CD4-positive, alpha-beta memory T cell (primary cell): Measurements from ENCODE around the gene SLC45A3. TPM values are rescaled to one million over a fixed set of nuclear protein-coding genes. Genes with fewer than 3 reads are reported as not detected.
A peak's percentile ranks its signal among the peaks of the same experiment; 100 is the strongest.

Experiments
- CTCF ChIA-PET: fragments of 350-600 bp; sonication (Branson Sonifier 250); formaldehyde crosslinking; loops from one replicate; lab custom pipeline; 2021; ENCODE audit warnings: inconsistent platforms; ENCODE audit not compliant: partially characterized antibody; lab: Charles Lee
- POLR2A ChIA-PET: fragments of 350-600 bp; sonication (Branson Sonifier 250); formaldehyde crosslinking; loops from one replicate; lab custom pipeline; 2021; ENCODE audit not compliant: partially characterized antibody; lab: Charles Lee
- DNase-seq, 5 donors: peaks; one replicate each; pipeline versions ENCODE4 v3.0.0 to v3.0.0-alpha.2; 2020 to 2022; ENCODE audit warnings: mixed read lengths in 1 of 5
- H3K27ac ChIP-seq: one replicate; pipeline ENCODE4 v1.7.0; 2013; ENCODE audit warnings: low read depth, low read length
- H3K27me3 ChIP-seq: 2 replicates; pipeline ENCODE4 v1.7.0; 2013; ENCODE audit warnings: mild to moderate bottlenecking, low read length, moderate library complexity; ENCODE audit not compliant: insufficient read depth
- H3K36me3 ChIP-seq: 2 replicates; pipeline ENCODE4 v1.7.0; 2013; ENCODE audit warnings: mild to moderate bottlenecking, low read length, moderate library complexity; ENCODE audit not compliant: insufficient read depth
- H3K4me1 ChIP-seq: 2 replicates; pipeline ENCODE4 v1.7.0; 2013; ENCODE audit warnings: mild to moderate bottlenecking, low read length, moderate library complexity; ENCODE audit not compliant: insufficient read depth
- H3K4me3 ChIP-seq, 2 donors: one replicate each; pipeline ENCODE4 v1.7.0; 2013; ENCODE audit warnings: low read length in 2 of 2, mild to moderate bottlenecking in 1 of 2
- H3K9me3 ChIP-seq, 2 donors: one replicate each; pipeline ENCODE4 v1.7.0; 2013; ENCODE audit warnings: low read length in 2 of 2, control low read depth in 1 of 2; ENCODE audit not compliant: control insufficient read depth in 1 of 2
- H3K27ac Mint-ChIP-seq, 7 donors: one replicate each; pipeline ENCODE4 v1.8.0; 2020 to 2021; ENCODE audit warnings: mixed read lengths in 7 of 7, mild to moderate bottlenecking in 6 of 7, inconsistent platforms in 3 of 7, moderate library complexity in 3 of 7
- H3K27me3 Mint-ChIP-seq, 2 donors: one replicate each; pipeline ENCODE4 v1.8.0; 2020 to 2021; ENCODE audit warnings: mixed read lengths in 2 of 2
- H3K36me3 Mint-ChIP-seq, 2 donors: one replicate each; pipeline ENCODE4 v1.8.0; 2020 to 2021; ENCODE audit warnings: mixed read lengths in 2 of 2, inconsistent platforms in 1 of 2, mild to moderate bottlenecking in 1 of 2
- H3K4me1 Mint-ChIP-seq, 4 donors: one replicate each; pipeline ENCODE4 v1.8.0; 2020 to 2021; ENCODE audit warnings: mixed read lengths in 4 of 4, mild to moderate bottlenecking in 1 of 4
- H3K4me3 Mint-ChIP-seq, 8 donors: one replicate each; pipeline ENCODE4 v1.8.0; 2020 to 2021; ENCODE audit warnings: mixed read lengths in 8 of 8, mild to moderate bottlenecking in 7 of 8, moderate library complexity in 6 of 8, inconsistent platforms in 3 of 8
- H3K9me3 Mint-ChIP-seq, 8 donors: one replicate each; pipeline ENCODE4 v1.8.0; 2020 to 2021; ENCODE audit warnings: mixed read lengths in 8 of 8, mild to moderate bottlenecking in 5 of 8, inconsistent platforms in 3 of 8, moderate library complexity in 1 of 8
- intact Hi-C: fragments of 100-400 bp; cut with micrococcal nuclease; formaldehyde crosslinking; loops from one replicate; pipeline ENCODE4 v1.15.1; 2023
- polyA plus RNA-seq, 2 donors: library from polyadenylated mRNA; unstranded; fragments of 300-500 nt; fragmentation: Illumina TruSeq; gene quantifications; one replicate each; pipeline ENCODE4 v1.2.3, GENCODE V29; 2021
- total RNA-seq, 2 experiments: library from RNA; stranded (reverse); gene quantifications; one replicate each; pipeline ENCODE4 v1.2.3, GENCODE V29; 2021

The SLC45A3 gene
- total and polyA plus RNA-seq, 4 experiments from 2014 or later: 0.09 to 0.19 TPM; not detected in 2

GRCh38 chr1:205716371-205717132 lies 36.2 kb upstream of the SLC45A3 start:
- Histone ChIP-seq H3K27ac (no peak overlapping the region), H3K4me1 (no peaks in the 10 kb centered on the region), H3K9me3 (no peaks in the 10 kb centered on the region), H3K27me3 (no peaks in the 10 kb centered on the region), H3K36me3 (peaks cover 57% of the 10 kb centered on the region), H3K4me3 (no peak overlapping the region)
- H3K9me3 Mint-ChIP-seq: no peaks in the 10 kb centered on the region
- H3K4me1 Mint-ChIP-seq: peaks cover 2 to 8% (median 4%) of the 10 kb centered on the region in 4 donors
- CTCF ChIA-PET: no interaction called here
- no peaks in the 10 kb centered on the region for H3K27me3 Mint-ChIP-seq
- H3K36me3 Mint-ChIP-seq: peaks cover 47 to 53% of the 10 kb centered on the region in 2 donors
- intact Hi-C loops: no loop called here
- H3K27ac Mint-ChIP-seq: peak overlapping the region in 1 of 7 donors; percentile 42
- POLR2A ChIA-PET: no interaction called here
- DNase-seq: no peak
- no peak overlapping the region for H3K4me3 Mint-ChIP-seq

GRCh38 chr1:205715628-205716027 lies 35.3 kb upstream of the SLC45A3 start:
- no peaks in the 10 kb centered on the region for H3K27me3 ChIP-seq
- no peaks in the 10 kb centered on the region for H3K9me3 ChIP-seq
- intact Hi-C loops: no loop called here
- DNase-seq: no peak
- Mint-ChIP-seq H3K27ac (peak overlapping the region in 1 of 7 donors; percentile 7), H3K27me3 (no peaks in the 10 kb centered on the region), H3K4me1 (peaks cover 6 to 18% (median 12%) of the 10 kb centered on the region in 4 donors), H3K36me3 (peaks cover 37 to 52% of the 10 kb centered on the region in 2 donors), H3K9me3 (no peaks in the 10 kb centered on the region), H3K4me3 (no peak overlapping the region)
- CTCF ChIA-PET: interaction anchor here (1.1 to 6.9 kb wide), 3 partner anchors 31 to 76 kb away, joined by 3 to 60 read pairs (median 4); partner anchors contain the start of gene RAB29
- no peak overlapping the region for H3K4me3 ChIP-seq
- H3K4me1 ChIP-seq: no peaks in the 10 kb centered on the region
- H3K36me3 ChIP-seq: peaks cover 49% of the 10 kb centered on the region
- POLR2A ChIA-PET: no interaction called here
- no peak overlapping the region for H3K27ac ChIP-seq

GRCh38 chr1:205714906-205715246 lies 34.6 kb upstream of the SLC45A3 start:
- Histone ChIP-seq H3K36me3 (peaks cover 42% of the 10 kb centered on the region), H3K4me3 (no peak overlapping the region), H3K9me3 (no peaks in the 10 kb centered on the region), H3K27ac (no peak overlapping the region), H3K27me3 (no peaks in the 10 kb centered on the region), H3K4me1 (no peaks in the 10 kb centered on the region)
- ChIA-PET CTCF (interaction anchor here (0.6 to 9.2 kb wide), 11 partner anchors 15 to 190 kb away, joined by 3 to 138 read pairs (median 4); partner anchors contain the start of gene RAB29), POLR2A (interaction anchor here (1.1 kb wide), 1 partner anchor 28 kb away, joined by 3 read pairs; no protein-coding TSS in a partner anchor)
- peaks cover 35 to 47% of the 10 kb centered on the region in 2 donors for H3K36me3 Mint-ChIP-seq
- peaks cover 5 to 14% (median 13%) of the 10 kb centered on the region in 4 donors for H3K4me1 Mint-ChIP-seq
- no peak for DNase-seq
- H3K27ac Mint-ChIP-seq: peak overlapping the region in 2 of 7 donors; percentile 13 to 40
- H3K9me3 Mint-ChIP-seq: no peaks in the 10 kb centered on the region
- no peak overlapping the region for H3K4me3 Mint-ChIP-seq
- intact Hi-C loops: loop anchor here (5.0 kb wide), 2 partner anchors 32 to 262 kb away; no protein-coding TSS in a partner anchor
- no peaks in the 10 kb centered on the region for H3K27me3 Mint-ChIP-seq

GRCh38 chr1:205714190-205714905 lies 34.0 kb upstream of the SLC45A3 start:
- Mint-ChIP-seq H3K27ac (peak overlapping the region in 4 of 7 donors; percentile 4 to 74 (median 19)), H3K4me1 (peaks cover 5 to 14% (median 13%) of the 10 kb centered on the region in 4 donors), H3K4me3 (no peak overlapping the region), H3K36me3 (peaks cover 32 to 44% of the 10 kb centered on the region in 2 donors), H3K27me3 (no peaks in the 10 kb centered on the region), H3K9me3 (no peaks in the 10 kb centered on the region)
- Histone ChIP-seq H3K4me3 (no peak overlapping the region), H3K4me1 (no peaks in the 10 kb centered on the region), H3K36me3 (peaks cover 36% of the 10 kb centered on the region), H3K9me3 (no peaks in the 10 kb centered on the region), H3K27me3 (no peaks in the 10 kb centered on the region), H3K27ac (no peak overlapping the region)
- no peak for DNase-seq
- intact Hi-C loops: loop anchor here (5.0 kb wide), 2 partner anchors 33 to 263 kb away; no protein-coding TSS in a partner anchor
- CTCF ChIA-PET: interaction anchor here (0.7 to 9.2 kb wide), 13 partner anchors 9 to 190 kb away, joined by 3 to 138 read pairs (median 3); partner anchors contain the start of genes ELK4 and RAB29
- POLR2A ChIA-PET: interaction anchor here (1.1 kb wide), 1 partner anchor 28 kb away, joined by 3 read pairs; no protein-coding TSS in a partner anchor

- peaks cover 5 to 14% (median 11%) of the 10 kb centered on the region in 4 donors for H3K4me1 Mint-ChIP-seq
- no peaks in the 10 kb centered on the region for H3K27me3 Mint-ChIP-seq
- Histone ChIP-seq H3K27ac (no peak overlapping the region), H3K4me3 (no peak overlapping the region), H3K9me3 (no peaks in the 10 kb centered on the region), H3K4me1 (peaks cover 3% of the 10 kb centered on the region), H3K36me3 (peaks cover 12% of the 10 kb centered on the region), H3K27me3 (no peaks in the 10 kb centered on the region)
- H3K27ac Mint-ChIP-seq: peak overlapping the region in 4 of 7 donors; percentile 25 to 68 (median 56)
- POLR2A ChIA-PET: interaction anchor here (0.8 to 2.1 kb wide), 6 partner anchors 14 to 119 kb away, joined by 4 to 12 read pairs (median 6); partner anchors contain the start of genes NUCKS1 and RAB29
- no peak overlapping the region for H3K4me3 Mint-ChIP-seq
- H3K9me3 Mint-ChIP-seq: no peaks in the 10 kb centered on the region
- DNase-seq: peak; percentile 54 to 67 (median 62)
- H3K36me3 Mint-ChIP-seq: peaks cover 26 to 32% of the 10 kb centered on the region in 2 donors
- CTCF ChIA-PET: interaction anchor here (0.5 to 9.2 kb wide), 33 partner anchors 8 to 266 kb away, joined by 3 to 138 read pairs (median 5); partner anchors contain the start of genes ELK4 and RAB29
- intact Hi-C loops: loop anchor here (1.0 to 5.0 kb wide), 5 partner anchors 36 to 266 kb away; partner anchors contain the start of gene RAB29
Observed at GRCh38 chr1:205711105-205712048, 31.1 kb upstream of the SLC45A3 start.
